KMS-11 (cell line): ENCODE measurements around the gene INPP5B.
"Not testable (repeated sequence)": the region's sequence is repeated elsewhere in the genome, so short reads cannot be mapped to it uniquely, and the experiment has no call there.

Source experiments
- H2AFZ ChIP-seq: fragments of 200-600 bp; sonication (generic); 2 replicates; pipeline ENCODE4 v1.6.1; 2016; ENCODE audit warnings: antibody characterized with exemption, mixed run types, low read depth
- H3K27ac ChIP-seq: fragments of 200-600 bp; sonication (generic); 2 replicates; pipeline ENCODE4 v1.6.1; 2016; ENCODE audit warnings: mild to moderate bottlenecking, mixed run types
- H3K27me3 ChIP-seq: fragments of 200-600 bp; sonication (generic); 2 replicates; pipeline ENCODE4 v1.6.1; 2017; ENCODE audit warnings: mild to moderate bottlenecking, low read depth, mixed run types, moderate library complexity; ENCODE audit not compliant: insufficient read depth
- H3K36me3 ChIP-seq: fragments of 200-600 bp; sonication (generic); 2 replicates; pipeline ENCODE4 v1.6.1; 2017; ENCODE audit warnings: mild to moderate bottlenecking, mixed run types; ENCODE audit not compliant: insufficient read depth
- H3K4me1 ChIP-seq: fragments of 200-600 bp; sonication (generic); 2 replicates; pipeline ENCODE4 v1.6.1; 2016; ENCODE audit warnings: mild to moderate bottlenecking, low read depth, mixed run types; ENCODE audit not compliant: poor library complexity, severe bottlenecking
- H3K4me2 ChIP-seq: fragments of 200-600 bp; sonication (generic); 2 replicates; pipeline ENCODE4 v1.7.0; 2016; ENCODE audit warnings: mild to moderate bottlenecking, mixed run types
- H3K4me3 ChIP-seq: fragments of 200-600 bp; sonication (generic); IDR thresholded peaks from 2 replicates; pipeline ENCODE4 v1.6.1; 2017; ENCODE audit warnings: low read depth, low read length, mixed read lengths; ENCODE audit not compliant: insufficient read depth
- H3K79me2 ChIP-seq: fragments of 200-600 bp; sonication (generic); 2 replicates; pipeline ENCODE4 v1.6.1; 2016; ENCODE audit warnings: low read depth, mixed run types; ENCODE audit not compliant: insufficient read depth
- H3K9ac ChIP-seq: fragments of 200-600 bp; sonication (generic); 2 replicates; pipeline ENCODE4 v1.6.1; 2016; ENCODE audit warnings: mild to moderate bottlenecking, mixed run types
- H4K20me1 ChIP-seq: fragments of 200-600 bp; sonication (generic); 2 replicates; pipeline ENCODE4 v1.6.1; 2016; ENCODE audit warnings: mild to moderate bottlenecking, mixed run types; ENCODE audit not compliant: insufficient read depth
- CTCF ChIP-seq: fragments of 200-600 bp; sonication (generic); conservative IDR thresholded peaks from 2 replicates; pipeline ENCODE4 v1.6.1; 2017; ENCODE audit warnings: low read depth, mild to moderate bottlenecking, antibody characterized with exemption, low read length, moderate library complexity, mixed read lengths

Gene INPP5B

GRCh38 chr1:37945251-37945650 is 1.6 kb downstream of the INPP5B start:
- no peak overlapping the region for H3K4me3 ChIP-seq
- no peak overlapping the region for H3K4me2 ChIP-seq
- H3K27ac ChIP-seq: no peak overlapping the region
- no peak overlapping the region for H3K9ac ChIP-seq
- peaks cover 9% of the 10 kb centered on the region for H3K4me1 ChIP-seq
- H3K36me3 ChIP-seq: no peaks in the 10 kb centered on the region
- H4K20me1 ChIP-seq: no peaks in the 10 kb centered on the region
- TF ChIP-seq CTCF: no peak
- H3K27me3 ChIP-seq: no peaks in the 10 kb centered on the region
- H2AFZ ChIP-seq: no peak overlapping the region
- no peaks in the 10 kb centered on the region for H3K79me2 ChIP-seq

- Histone ChIP-seq H3K4me1 (peaks cover 9% of the 10 kb centered on the region), H3K79me2 (no peaks in the 10 kb centered on the region), H3K27me3 (no peaks in the 10 kb centered on the region), H2AFZ (no peak overlapping the region), H3K9ac (no peak overlapping the region), H3K4me3 (no peak overlapping the region), H3K27ac (no peak overlapping the region), H4K20me1 (no peaks in the 10 kb centered on the region), H3K36me3 (no peaks in the 10 kb centered on the region), H3K4me2 (no peak overlapping the region)
- no peak for TF ChIP-seq CTCF
Observed at GRCh38 chr1:37944816-37945215, 2.0 kb downstream of the INPP5B start.

- no peaks in the 10 kb centered on the region for H3K79me2 ChIP-seq
- no peaks in the 10 kb centered on the region for H3K36me3 ChIP-seq
- no peak overlapping the region for H2AFZ ChIP-seq
- no peaks in the 10 kb centered on the region for H4K20me1 ChIP-seq
- peaks cover 9% of the 10 kb centered on the region for H3K4me1 ChIP-seq
- no peak for TF ChIP-seq CTCF
- H3K9ac ChIP-seq: no peak overlapping the region
- H3K4me2 ChIP-seq: no peak overlapping the region
- H3K27ac ChIP-seq: no peak overlapping the region
- no peaks in the 10 kb centered on the region for H3K27me3 ChIP-seq
- no peak overlapping the region for H3K4me3 ChIP-seq
Observed at GRCh38 chr1:37944086-37944763, 2.6 kb downstream of the INPP5B start.

- no peak overlapping the region for H3K9ac ChIP-seq
- H3K27ac ChIP-seq: no peak overlapping the region
- H3K79me2 ChIP-seq: no peaks in the 10 kb centered on the region
- H4K20me1 ChIP-seq: no peaks in the 10 kb centered on the region
- H3K4me2 ChIP-seq: no peak overlapping the region
- H3K4me3 ChIP-seq: no peak overlapping the region
- H3K27me3 ChIP-seq: no peaks in the 10 kb centered on the region
- H3K36me3 ChIP-seq: no peaks in the 10 kb centered on the region
- no peak overlapping the region for H2AFZ ChIP-seq
- H3K4me1 ChIP-seq: no peaks in the 10 kb centered on the region
- no peak for TF ChIP-seq CTCF
Observed at GRCh38 chr1:37940299-37940947, 6.4 kb downstream of the INPP5B start.

GRCh38 chr1:37936760-37937159 is 10.1 kb downstream of the INPP5B start:
- not testable (repeated sequence) for H2AFZ ChIP-seq, H3K4me1 ChIP-seq, H3K27ac ChIP-seq, H4K20me1 ChIP-seq, H3K79me2 ChIP-seq, H3K4me3 ChIP-seq, H3K4me2 ChIP-seq, H3K36me3 ChIP-seq, H3K27me3 ChIP-seq, H3K9ac ChIP-seq
